ENCODE results near the gene CRYBG1. TPM values are rescaled to one million over a fixed set of nuclear protein-coding genes. Genes with fewer than 3 reads are reported as not detected.

CRYBG1 gene
- total RNA-seq, 1 donor from 2014 or later: 33.6 TPM

DNA sequence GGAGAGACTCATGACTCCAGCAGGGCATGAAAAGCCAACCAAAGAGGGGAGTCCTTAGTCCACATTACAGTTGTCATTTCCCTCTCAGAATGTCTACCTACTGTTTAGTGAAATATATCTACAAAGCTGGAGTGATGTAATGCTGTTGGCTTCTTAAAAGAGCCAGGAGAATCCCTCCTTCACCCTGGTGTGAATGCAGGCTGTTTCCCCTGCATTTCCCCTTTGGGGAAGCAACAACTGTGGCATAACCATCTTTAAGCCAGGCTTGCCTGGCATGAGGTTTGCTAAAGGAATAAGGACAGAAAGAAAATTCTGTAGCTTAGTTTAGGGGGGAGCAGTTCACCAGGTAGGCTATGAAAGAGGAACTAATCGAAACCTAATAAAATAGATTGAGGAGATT lies 129.5 kb downstream of the CRYBG1 start:
- no peaks in the 10 kb centered on the region for H3K9me3 Mint-ChIP-seq
- no peak overlapping the region for H3K27ac Mint-ChIP-seq
- no peak for DNase-seq
- TF ChIP-seq, protein P1, sequence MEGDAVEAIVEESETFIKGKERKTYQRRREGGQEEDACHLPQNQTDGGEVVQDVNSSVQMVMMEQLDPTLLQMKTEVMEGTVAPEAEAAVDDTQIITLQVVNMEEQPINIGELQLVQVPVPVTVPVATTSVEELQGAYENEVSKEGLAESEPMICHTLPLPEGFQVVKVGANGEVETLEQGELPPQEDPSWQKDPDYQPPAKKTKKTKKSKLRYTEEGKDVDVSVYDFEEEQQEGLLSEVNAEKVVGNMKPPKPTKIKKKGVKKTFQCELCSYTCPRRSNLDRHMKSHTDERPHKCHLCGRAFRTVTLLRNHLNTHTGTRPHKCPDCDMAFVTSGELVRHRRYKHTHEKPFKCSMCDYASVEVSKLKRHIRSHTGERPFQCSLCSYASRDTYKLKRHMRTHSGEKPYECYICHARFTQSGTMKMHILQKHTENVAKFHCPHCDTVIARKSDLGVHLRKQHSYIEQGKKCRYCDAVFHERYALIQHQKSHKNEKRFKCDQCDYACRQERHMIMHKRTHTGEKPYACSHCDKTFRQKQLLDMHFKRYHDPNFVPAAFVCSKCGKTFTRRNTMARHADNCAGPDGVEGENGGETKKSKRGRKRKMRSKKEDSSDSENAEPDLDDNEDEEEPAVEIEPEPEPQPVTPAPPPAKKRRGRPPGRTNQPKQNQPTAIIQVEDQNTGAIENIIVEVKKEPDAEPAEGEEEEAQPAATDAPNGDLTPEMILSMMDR (IDR thresholded peaks at IDR 0.05): no peak
- H3K4me1 Mint-ChIP-seq: peaks cover 12% of the 10 kb centered on the region
- H3K27me3 Mint-ChIP-seq: no peaks in the 10 kb centered on the region
- no peaks in the 10 kb centered on the region for H3K36me3 Mint-ChIP-seq (ENCODE audit: low read depth)
- POLR2A ChIA-PET: interaction anchor here (0.7 kb wide), 1 partner anchor 22 kb away, joined by 3 read pairs; no protein-coding TSS in a partner anchor
- no peak overlapping the region for H3K4me3 Mint-ChIP-seq
- no peak for ATAC-seq (ENCODE audit: low read depth)
- intact Hi-C loops (cut with micrococcal nuclease): no loop called here
- CTCF ChIA-PET: no interaction called here

DNA sequence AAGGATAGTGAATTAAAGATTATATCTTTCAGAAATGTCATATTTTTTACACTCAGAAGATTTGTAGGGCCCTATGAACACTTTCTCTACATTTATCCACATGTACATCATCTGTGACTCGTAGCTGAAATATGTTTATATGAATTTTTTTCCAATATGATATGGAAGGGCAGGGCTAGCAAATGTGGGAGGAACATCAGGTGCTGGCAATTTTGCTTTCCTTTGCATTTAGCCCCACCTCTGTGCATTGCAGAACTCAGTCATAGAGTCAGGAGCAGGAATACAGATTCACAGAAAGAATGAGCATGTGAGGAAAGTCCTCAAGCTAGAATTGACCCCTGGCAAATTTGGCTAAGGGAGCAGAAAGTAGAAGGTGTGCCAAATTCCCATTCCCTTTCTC lies 129.9 kb downstream of the CRYBG1 start:
- ChIA-PET POLR2A (interaction anchor here (0.7 kb wide), 1 partner anchor 22 kb away, joined by 3 read pairs; no protein-coding TSS in a partner anchor), CTCF (no interaction called here)
- DNase-seq (no peak), ATAC-seq (ENCODE audit: low read depth) (no peak)
- Mint-ChIP-seq H3K27ac (no peak overlapping the region), H3K36me3 (ENCODE audit: low read depth) (no peaks in the 10 kb centered on the region), H3K27me3 (no peaks in the 10 kb centered on the region), H3K4me3 (no peak overlapping the region), H3K4me1 (peaks cover 16% of the 10 kb centered on the region), H3K9me3 (no peaks in the 10 kb centered on the region)
- intact Hi-C loops (cut with micrococcal nuclease): no loop called here
- TF ChIP-seq, protein P1 (IDR thresholded peaks at IDR 0.05): no peak

GRCh38 chr6:106490974-106491373 lies 130.5 kb downstream of the CRYBG1 start:
- no peaks in the 10 kb centered on the region for H3K27me3 Mint-ChIP-seq
- intact Hi-C loops (cut with micrococcal nuclease): no loop called here
- H3K27ac Mint-ChIP-seq: no peak overlapping the region
- peaks cover 11% of the 10 kb centered on the region for H3K4me1 Mint-ChIP-seq
- POLR2A ChIA-PET: no interaction called here
- no peaks in the 10 kb centered on the region for H3K9me3 Mint-ChIP-seq
- TF ChIP-seq, protein P1 (IDR thresholded peaks at IDR 0.05): no peak
- no peak overlapping the region for H3K4me3 Mint-ChIP-seq
- no peaks in the 10 kb centered on the region for H3K36me3 Mint-ChIP-seq (ENCODE audit: low read depth)
- CTCF ChIA-PET: no interaction called here
- ATAC-seq (ENCODE audit: low read depth) (no peak), DNase-seq (no peak)

DNA sequence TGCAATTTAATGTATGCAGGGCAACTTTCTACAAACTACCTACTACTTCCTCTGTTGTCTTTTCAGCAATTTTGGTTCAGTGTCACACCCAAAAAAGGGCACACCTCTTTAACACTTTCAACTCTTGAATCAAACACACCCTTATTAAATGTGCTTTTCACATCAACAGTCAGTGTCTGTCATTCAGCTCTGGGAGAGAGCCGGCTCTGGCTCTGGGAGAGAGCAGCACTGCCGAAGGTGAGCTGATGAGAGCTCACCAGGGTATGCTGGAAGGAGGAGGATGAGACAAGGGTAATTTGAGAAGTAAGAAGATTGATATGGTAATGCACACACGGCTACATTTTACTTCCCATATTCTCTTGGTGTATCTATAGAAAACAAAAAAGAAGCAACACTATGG lies 134.5 kb downstream of the CRYBG1 start:
- Mint-ChIP-seq H3K36me3 (ENCODE audit: low read depth) (no peaks in the 10 kb centered on the region), H3K27me3 (no peaks in the 10 kb centered on the region), H3K27ac (peak overlapping the region; percentile 0), H3K9me3 (no peaks in the 10 kb centered on the region), H3K4me1 (peaks cover 8% of the 10 kb centered on the region), H3K4me3 (no peak overlapping the region)
- POLR2A ChIA-PET: no interaction called here
- TF ChIP-seq, protein P1 (IDR thresholded peaks at IDR 0.05): no peak
- CTCF ChIA-PET: no interaction called here
- no peak for ATAC-seq (ENCODE audit: low read depth)
- intact Hi-C loops (cut with micrococcal nuclease): no loop called here
- DNase-seq: no peak

GRCh38 chr6:106496823-106497222 lies 136.3 kb downstream of the CRYBG1 start:
- no peak for DNase-seq
- ATAC-seq (ENCODE audit: low read depth): no peak
- intact Hi-C loops (cut with micrococcal nuclease): no loop called here
- Mint-ChIP-seq H3K4me3 (no peak overlapping the region), H3K27me3 (no peaks in the 10 kb centered on the region), H3K27ac (no peak overlapping the region), H3K4me1 (peaks cover 8% of the 10 kb centered on the region), H3K9me3 (no peaks in the 10 kb centered on the region), H3K36me3 (ENCODE audit: low read depth) (no peaks in the 10 kb centered on the region)
- POLR2A ChIA-PET: no interaction called here
- CTCF ChIA-PET: no interaction called here
- TF ChIP-seq, protein P1 (IDR thresholded peaks at IDR 0.05): no peak
